ENCODE results near the gene RHBDD1. TPM values are rescaled to one million over a fixed set of nuclear protein-coding genes. Genes with fewer than 3 reads are reported as not detected.

The RHBDD1 gene
- total and polyA plus RNA-seq, 3 experiments from 2014 or later, result 19.2 to 35.7 (median 32.8) TPM

- Histone ChIP-seq H3K9me3 (ENCODE audit: low read length) (no peaks in the 10 kb centered on the region), H3K36me3 (ENCODE audit: insufficient read depth, low read length) (no peaks in the 10 kb centered on the region), H3K27ac (ENCODE audit: low read depth, low read length) (no peak overlapping the region), H3K27me3 (ENCODE audit: insufficient read depth, low read length, poor library complexity, severe bottlenecking) (no peaks in the 10 kb centered on the region), H3K4me1 (ENCODE audit: insufficient read depth, low read length) (no peaks in the 10 kb centered on the region), H3K4me3 (ENCODE audit: low read length) (no peak overlapping the region)
- H3K4me1 Mint-ChIP-seq, result peaks cover 12 to 30% (median 24%) of the 10 kb centered on the region in 3 donors
- no peak overlapping the region for H3K4me3 Mint-ChIP-seq
- no peak overlapping the region for H3K27ac Mint-ChIP-seq
- no peaks in the 10 kb centered on the region for H3K9me3 Mint-ChIP-seq
- H3K36me3 Mint-ChIP-seq, result peaks cover 29 to 60% (median 37%) of the 10 kb centered on the region in 3 donors
- CTCF ChIA-PET, result no interaction called here
- H3K27me3 Mint-ChIP-seq, result no peaks in the 10 kb centered on the region
- no peak for DNase-seq
- POLR2A ChIA-PET, result no interaction called here
Observed at GRCh38 chr2:226865710-226866109, 29.9 kb downstream of the RHBDD1 start.

- Mint-ChIP-seq H3K4me1 (peaks cover 4 to 14% (median 9%) of the 10 kb centered on the region in 3 donors), H3K9me3 (no peaks in the 10 kb centered on the region), H3K27ac (peak overlapping the region in 1 of 8 donors; percentile 27), H3K36me3 (peaks cover 36 to 71% (median 41%) of the 10 kb centered on the region in 3 donors), H3K27me3 (peaks cover 0 to under 1% of the 10 kb centered on the region in 2 donors), H3K4me3 (no peak overlapping the region)
- Histone ChIP-seq H3K27ac (ENCODE audit: low read depth, low read length) (no peak overlapping the region), H3K4me1 (ENCODE audit: insufficient read depth, low read length) (no peaks in the 10 kb centered on the region), H3K9me3 (ENCODE audit: low read length) (no peaks in the 10 kb centered on the region), H3K27me3 (ENCODE audit: insufficient read depth, low read length, poor library complexity, severe bottlenecking) (no peaks in the 10 kb centered on the region), H3K4me3 (ENCODE audit: low read length) (no peak overlapping the region), H3K36me3 (ENCODE audit: insufficient read depth, low read length) (no peaks in the 10 kb centered on the region)
- DNase-seq, result no peak
- POLR2A ChIA-PET, result no interaction called here
- CTCF ChIA-PET, result no interaction called here
Observed at GRCh38 chr2:226868331-226869162, 32.7 kb downstream of the RHBDD1 start.

GRCh38 chr2:226869371-226869770 is 33.5 kb downstream of the RHBDD1 start:
- H3K4me1 ChIP-seq (ENCODE audit: insufficient read depth, low read length), result no peaks in the 10 kb centered on the region
- ChIA-PET CTCF (no interaction called here), POLR2A (no interaction called here)
- no peak overlapping the region for H3K4me3 Mint-ChIP-seq
- peaks cover 40 to 72% (median 40%) of the 10 kb centered on the region in 3 donors for H3K36me3 Mint-ChIP-seq
- H3K36me3 ChIP-seq (ENCODE audit: insufficient read depth, low read length), result no peaks in the 10 kb centered on the region
- DNase-seq, result no peak
- H3K9me3 ChIP-seq (ENCODE audit: low read length), result no peaks in the 10 kb centered on the region
- no peak overlapping the region for H3K4me3 ChIP-seq (ENCODE audit: low read length)
- H3K27me3 Mint-ChIP-seq, result peaks cover 0 to 1% of the 10 kb centered on the region in 2 donors
- H3K27me3 ChIP-seq (ENCODE audit: insufficient read depth, low read length, poor library complexity, severe bottlenecking), result no peaks in the 10 kb centered on the region
- H3K9me3 Mint-ChIP-seq, result no peaks in the 10 kb centered on the region
- no peak overlapping the region for H3K27ac Mint-ChIP-seq
- H3K27ac ChIP-seq (ENCODE audit: low read depth, low read length), result no peak overlapping the region
- H3K4me1 Mint-ChIP-seq, result peaks cover 4 to 20% (median 9%) of the 10 kb centered on the region in 3 donors

- Mint-ChIP-seq H3K36me3 (peaks cover 44 to 66% (median 55%) of the 10 kb centered on the region in 3 donors), H3K4me1 (peaks cover 0 to 14% (median 3%) of the 10 kb centered on the region in 3 donors), H3K4me3 (no peak overlapping the region), H3K27me3 (peaks cover 0 to 1% of the 10 kb centered on the region in 2 donors), H3K9me3 (no peaks in the 10 kb centered on the region), H3K27ac (no peak overlapping the region)
- POLR2A ChIA-PET, result no interaction called here
- H3K9me3 ChIP-seq (ENCODE audit: low read length), result no peaks in the 10 kb centered on the region
- DNase-seq, result no peak
- H3K36me3 ChIP-seq (ENCODE audit: insufficient read depth, low read length), result no peaks in the 10 kb centered on the region
- H3K4me3 ChIP-seq (ENCODE audit: low read length), result no peak overlapping the region
- no peaks in the 10 kb centered on the region for H3K27me3 ChIP-seq (ENCODE audit: insufficient read depth, low read length, poor library complexity, severe bottlenecking)
- no peaks in the 10 kb centered on the region for H3K4me1 ChIP-seq (ENCODE audit: insufficient read depth, low read length)
- CTCF ChIA-PET, result no interaction called here
- H3K27ac ChIP-seq (ENCODE audit: low read depth, low read length), result no peak overlapping the region
Observed at GRCh38 chr2:226873051-226873620, 37.3 kb downstream of the RHBDD1 start.

- H3K9me3 ChIP-seq (ENCODE audit: low read length), result no peaks in the 10 kb centered on the region
- no peaks in the 10 kb centered on the region for H3K36me3 ChIP-seq (ENCODE audit: insufficient read depth, low read length)
- ChIA-PET CTCF (no interaction called here), POLR2A (no interaction called here)
- H3K4me3 ChIP-seq (ENCODE audit: low read length), result no peak overlapping the region
- Mint-ChIP-seq H3K4me3 (no peak overlapping the region), H3K36me3 (peaks cover 39 to 62% (median 52%) of the 10 kb centered on the region in 3 donors), H3K27me3 (peaks cover 0 to 1% of the 10 kb centered on the region in 2 donors), H3K9me3 (no peaks in the 10 kb centered on the region), H3K4me1 (peaks cover 0 to 18% (median 3%) of the 10 kb centered on the region in 3 donors), H3K27ac (peak overlapping the region in 1 of 8 donors; percentile 34)
- no peak for DNase-seq
- no peak overlapping the region for H3K27ac ChIP-seq (ENCODE audit: low read depth, low read length)
- no peaks in the 10 kb centered on the region for H3K4me1 ChIP-seq (ENCODE audit: insufficient read depth, low read length)
- H3K27me3 ChIP-seq (ENCODE audit: insufficient read depth, low read length, poor library complexity, severe bottlenecking), result no peaks in the 10 kb centered on the region
Observed at GRCh38 chr2:226873826-226874225, 38.0 kb downstream of the RHBDD1 start.

GRCh38 chr2:226874749-226875148 is 38.9 kb downstream of the RHBDD1 start:
- H3K27ac Mint-ChIP-seq, result peak overlapping the region in 1 of 8 donors; percentile 3
- ChIA-PET POLR2A (no interaction called here), CTCF (no interaction called here)
- H3K4me3 Mint-ChIP-seq, result no peak overlapping the region
- peaks cover 0 to 1% of the 10 kb centered on the region in 2 donors for H3K27me3 Mint-ChIP-seq
- H3K27me3 ChIP-seq (ENCODE audit: insufficient read depth, low read length, poor library complexity, severe bottlenecking), result no peaks in the 10 kb centered on the region
- peaks cover 2 to 19% (median 3%) of the 10 kb centered on the region in 3 donors for H3K4me1 Mint-ChIP-seq
- no peaks in the 10 kb centered on the region for H3K36me3 ChIP-seq (ENCODE audit: insufficient read depth, low read length)
- H3K9me3 Mint-ChIP-seq, result no peaks in the 10 kb centered on the region
- H3K4me1 ChIP-seq (ENCODE audit: insufficient read depth, low read length), result no peaks in the 10 kb centered on the region
- no peak overlapping the region for H3K4me3 ChIP-seq (ENCODE audit: low read length)
- no peak for DNase-seq
- no peaks in the 10 kb centered on the region for H3K9me3 ChIP-seq (ENCODE audit: low read length)
- H3K36me3 Mint-ChIP-seq, result peaks cover 36 to 58% (median 50%) of the 10 kb centered on the region in 3 donors
- H3K27ac ChIP-seq (ENCODE audit: low read depth, low read length), result no peak overlapping the region

- Histone ChIP-seq H3K9me3 (ENCODE audit: low read length) (no peaks in the 10 kb centered on the region), H3K4me3 (ENCODE audit: low read length) (no peak overlapping the region), H3K4me1 (ENCODE audit: insufficient read depth, low read length) (no peaks in the 10 kb centered on the region), H3K27ac (ENCODE audit: low read depth, low read length) (no peak overlapping the region), H3K27me3 (ENCODE audit: insufficient read depth, low read length, poor library complexity, severe bottlenecking) (no peaks in the 10 kb centered on the region), H3K36me3 (ENCODE audit: insufficient read depth, low read length) (no peaks in the 10 kb centered on the region)
- no peak for DNase-seq
- Mint-ChIP-seq H3K36me3 (peaks cover 34 to 58% (median 53%) of the 10 kb centered on the region in 3 donors), H3K9me3 (no peaks in the 10 kb centered on the region), H3K27me3 (peaks cover 0 to 1% of the 10 kb centered on the region in 2 donors), H3K4me1 (peaks cover 2 to 19% (median 3%) of the 10 kb centered on the region in 3 donors), H3K4me3 (no peak overlapping the region), H3K27ac (no peak overlapping the region)
- CTCF ChIA-PET, result no interaction called here
- POLR2A ChIA-PET, result no interaction called here
Observed at GRCh38 chr2:226875438-226876225, 39.8 kb downstream of the RHBDD1 start.

GRCh38 chr2:226877491-226877890 is 41.6 kb downstream of the RHBDD1 start:
- Mint-ChIP-seq H3K4me3 (no peak overlapping the region), H3K27me3 (peaks cover 0 to 1% of the 10 kb centered on the region in 2 donors), H3K36me3 (peaks cover 31 to 67% (median 61%) of the 10 kb centered on the region in 3 donors), H3K27ac (no peak overlapping the region), H3K9me3 (peaks cover 0 to 2% (median 1%) of the 10 kb centered on the region in 5 donors), H3K4me1 (peaks cover 2 to 16% (median 3%) of the 10 kb centered on the region in 3 donors)
- no peak overlapping the region for H3K27ac ChIP-seq (ENCODE audit: low read depth, low read length)
- H3K36me3 ChIP-seq (ENCODE audit: insufficient read depth, low read length), result no peaks in the 10 kb centered on the region
- no peaks in the 10 kb centered on the region for H3K4me1 ChIP-seq (ENCODE audit: insufficient read depth, low read length)
- H3K4me3 ChIP-seq (ENCODE audit: low read length), result no peak overlapping the region
- H3K27me3 ChIP-seq (ENCODE audit: insufficient read depth, low read length, poor library complexity, severe bottlenecking), result no peaks in the 10 kb centered on the region
- no peaks in the 10 kb centered on the region for H3K9me3 ChIP-seq (ENCODE audit: low read length)
- POLR2A ChIA-PET, result no interaction called here
- CTCF ChIA-PET, result interaction anchor here (0.7 kb wide), 1 partner anchor 1208 kb away, joined by 3 read pairs; no protein-coding TSS in a partner anchor
- no peak for DNase-seq

Data from CD8-positive, alpha-beta memory T cell (primary cell).